HepG2 (cell line): ENCODE results near the gene SAMM50. TPM values are rescaled to one million over a fixed set of nuclear protein-coding genes. Genes with fewer than 3 reads are reported as not detected.

Source experiments
- ATAC-seq: fragments of 200-7000 bp; cut with Tn5 transposase; 3 replicates; pipeline ENCODE4 v1.9.1; 2020; ENCODE audit warnings: mild to moderate bottlenecking, moderate library complexity
- BruUV-seq: library from RNA; stranded (reverse); fragments of 400-500 nt; replicated peaks from 2 replicates; lab custom pipeline; 2021; lab: Mats Ljungman, UMichigan
- CTCF ChIA-PET: fragments of 300-600 bp; formaldehyde crosslinking; extraction: SDS; loops from one replicate; lab custom pipeline; 2021; ENCODE audit warnings: low total read pairs, inconsistent platforms, low intra/inter-chr PET ratio; lab: Yijun Ruan, JAX
- POLR2A ChIA-PET: fragments of 350-600 bp; sonication (Branson Sonifier 250); formaldehyde crosslinking; loops from one replicate; lab custom pipeline; 2020; ENCODE audit warnings: antibody characterized with exemption, inconsistent platforms; lab: Yijun Ruan, JAX
- DNase-seq: peaks from one replicate; pipeline ENCODE4 v3.0.0-alpha.2; 2015; ENCODE audit warnings: low spot score
- FAIRE-seq: peaks from 3 replicates; lab custom pipeline; 2011; peaks lifted over from hg19 to GRCh38; lab: Jason Lieb, UNC
- H2AFZ ChIP-seq: one replicate; pipeline ENCODE4 v1.6.1; 2011; ENCODE audit warnings: low read length, inconsistent platforms
- H3K27ac ChIP-seq: fragments of 300-600 bp; 3 replicates; pipeline ENCODE4 v1.8.0; 2011; ENCODE audit warnings: mixed run types, mild to moderate bottlenecking, mixed read lengths, low read length, inconsistent platforms; ENCODE audit not compliant: insufficient read depth; ENCODE audit errors: extremely low read length
- H3K27me3 ChIP-seq, 2 experiments: fragments of 200-600 bp in 1 of 2; 2 replicates in 1 of 2; 3 replicates in 1 of 2; pipeline versions ENCODE4 v1.6.0 to v1.8.0; 2011; ENCODE audit warnings: low read length in 2 of 2, mild to moderate bottlenecking in 2 of 2, moderate library complexity in 2 of 2, inconsistent platforms in 1 of 2; ENCODE audit not compliant: insufficient read depth in 2 of 2, control insufficient read depth in 1 of 2
- H3K36me3 ChIP-seq, 2 experiments: fragments of 200-600 bp in 1 of 2; replicated peaks in 1 of 2; 2 replicates in 1 of 2; 3 replicates in 1 of 2; pipeline versions ENCODE4 v1.5.1 to v1.8.0; 2011; ENCODE audit warnings: low read length in 2 of 2, inconsistent platforms in 1 of 2; ENCODE audit not compliant: insufficient read depth in 2 of 2, control insufficient read depth in 1 of 2
- H3K4me1 ChIP-seq: 2 replicates; pipeline ENCODE4 v1.5.1; 2012; ENCODE audit warnings: low read length, inconsistent platforms; ENCODE audit not compliant: insufficient read depth
- H3K4me2 ChIP-seq: 2 replicates; pipeline ENCODE4 v1.6.0; 2011; ENCODE audit warnings: low read depth, low read length, inconsistent platforms
- H3K4me3 ChIP-seq, 3 experiments: fragments of 200-600 bp in 1 of 3; sonication (generic), shearing (Covaris generic) in 1 of 3; replicated peaks in 1 of 3; 2 replicates each; pipeline ENCODE4 v1.5.1; 2011 to 2016; ENCODE audit warnings: low read length in 3 of 3, inconsistent platforms in 2 of 3, low read depth in 2 of 3, mild to moderate bottlenecking in 2 of 3, control low read depth in 1 of 3, mixed read lengths in 1 of 3; ENCODE audit not compliant: insufficient read depth in 1 of 3
- H3K79me2 ChIP-seq: one replicate; pipeline ENCODE4 v1.6.1; 2011; ENCODE audit warnings: low read length, inconsistent platforms; ENCODE audit not compliant: insufficient read depth
- H3K9ac ChIP-seq: 2 replicates; pipeline ENCODE4 v1.6.0; 2011; ENCODE audit warnings: mild to moderate bottlenecking, low read depth, low read length, inconsistent platforms; ENCODE audit not compliant: insufficient read depth
- H3K9me3 ChIP-seq: 2 replicates; pipeline ENCODE4 v1.5.1; 2012; ENCODE audit warnings: mild to moderate bottlenecking, low read length
- H4K20me1 ChIP-seq: 2 replicates; pipeline ENCODE4 v1.6.0; 2011; ENCODE audit warnings: inconsistent platforms, mild to moderate bottlenecking, low read length, moderate library complexity; ENCODE audit not compliant: insufficient read depth
- ERF ChIP-seq: IDR thresholded peaks from 2 replicates; pipeline ENCODE4 v1.6.1; 2018; ENCODE audit warnings: missing biosample characterization, missing genetic modification reagents
- ISL2 ChIP-seq: sonication (generic); formaldehyde crosslinking; IDR thresholded peaks from 2 replicates; pipeline ENCODE4 v1.5.0; 2020; ENCODE audit warnings: missing genetic modification reagents
- SMC3 ChIP-seq: IDR thresholded peaks from 2 replicates; pipeline ENCODE4 v1.6.1; 2011; ENCODE audit warnings: low read length, improper control_type of control experiment
- WGBS: methylation state at CpG from one replicate; pipeline ENCODE4 v1.1.6; 2017; ENCODE audit warnings: low lambda C conversion rate; 5-methylcytosine and 5-hydroxymethylcytosine counted together
- in situ Hi-C: cut with HindIII; loops from 2 replicates; pipeline ENCODE4 v1.10.0; 2017; ENCODE audit warnings: low pct_unique_long_range_greater_than_20kb; ENCODE audit not compliant: extremely low pct_ligation_motif_present
- intact Hi-C: fragments of 100-400 bp; cut with micrococcal nuclease; formaldehyde crosslinking; loops from one replicate; pipeline ENCODE4 v1.10.0; 2022; ENCODE audit not compliant: unreplicated experiment
- polyA plus RNA-seq, 8 experiments: library from polyadenylated mRNA; depleted of rRNA in 3 of 8; stranded (reverse) in 7 of 8; unstranded in 1 of 8; fragments of >200 nt; fragmentation: Illumina TruSeq in 4 of 8; extraction: Trizol in 4 of 8; gene quantifications; 2 replicates each; pipeline versions ENCODE4 v1.2.1 to v1.2.3, GENCODE V29; 2011 to 2016; ENCODE audit warnings: low read depth in 4 of 8, missing spikeins in 1 of 8, mixed read lengths in 1 of 8; ENCODE audit not compliant: insufficient read depth in 1 of 8
- total RNA-seq, 5 experiments: library from RNA; depleted of rRNA; stranded (reverse); fragments of >200 nt; fragmentation: Illumina TruSeq; extraction: Trizol; gene quantifications; 2 replicates each; pipeline ENCODE4 v1.2.3, GENCODE V29; 2016; ENCODE audit warnings: low read depth in 1 of 5
- TF ChIP-seq, protein P1 (sequence below): sonication (generic); formaldehyde crosslinking; IDR thresholded peaks from 2 replicates; pipeline ENCODE4 v1.5.0; 2020; ENCODE audit warnings: mild to moderate bottlenecking, missing genetic modification reagents, moderate library complexity

Gene SAMM50
- total and polyA plus RNA-seq, 2 of the 13 experiments (the other 11 are each of a cell fraction or from before 2014, with no cell fraction given) = 34.7 to 63.4 TPM

DNA sequence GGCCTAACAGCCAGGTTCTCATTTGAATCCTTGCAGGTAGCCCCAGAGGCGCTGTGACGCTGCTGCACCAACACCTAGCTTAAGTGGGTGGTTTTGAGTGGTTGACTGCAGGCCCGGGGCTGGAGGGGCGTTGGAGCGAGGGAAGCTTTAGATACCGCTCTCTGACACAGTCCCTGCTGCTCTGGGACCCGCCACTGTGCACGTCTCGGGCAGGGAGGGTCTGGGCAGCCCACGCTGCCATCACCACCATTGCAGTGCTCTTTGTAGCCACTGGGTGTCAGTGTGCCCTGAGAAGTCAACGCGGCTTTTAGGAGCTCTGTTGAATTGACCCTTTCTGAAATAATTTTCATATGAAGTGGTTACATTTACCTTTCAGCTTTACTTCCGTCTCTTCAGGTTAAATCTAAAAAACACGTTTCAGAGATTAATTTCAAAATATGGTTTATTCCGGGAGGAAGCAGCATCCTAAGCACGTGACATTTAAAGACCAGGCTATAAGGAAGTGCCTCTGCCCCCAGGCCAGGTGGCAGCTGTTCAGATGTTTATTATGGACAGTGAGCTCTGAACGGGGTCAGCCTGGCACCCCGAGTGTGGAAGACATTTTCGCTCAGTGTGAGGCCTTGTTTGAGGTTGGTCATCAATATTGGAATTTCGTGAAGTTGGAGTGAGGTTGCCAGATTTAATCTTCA lies 38.0 kb downstream of the SAMM50 start (continued):
- TF ChIP-seq, protein P1, sequence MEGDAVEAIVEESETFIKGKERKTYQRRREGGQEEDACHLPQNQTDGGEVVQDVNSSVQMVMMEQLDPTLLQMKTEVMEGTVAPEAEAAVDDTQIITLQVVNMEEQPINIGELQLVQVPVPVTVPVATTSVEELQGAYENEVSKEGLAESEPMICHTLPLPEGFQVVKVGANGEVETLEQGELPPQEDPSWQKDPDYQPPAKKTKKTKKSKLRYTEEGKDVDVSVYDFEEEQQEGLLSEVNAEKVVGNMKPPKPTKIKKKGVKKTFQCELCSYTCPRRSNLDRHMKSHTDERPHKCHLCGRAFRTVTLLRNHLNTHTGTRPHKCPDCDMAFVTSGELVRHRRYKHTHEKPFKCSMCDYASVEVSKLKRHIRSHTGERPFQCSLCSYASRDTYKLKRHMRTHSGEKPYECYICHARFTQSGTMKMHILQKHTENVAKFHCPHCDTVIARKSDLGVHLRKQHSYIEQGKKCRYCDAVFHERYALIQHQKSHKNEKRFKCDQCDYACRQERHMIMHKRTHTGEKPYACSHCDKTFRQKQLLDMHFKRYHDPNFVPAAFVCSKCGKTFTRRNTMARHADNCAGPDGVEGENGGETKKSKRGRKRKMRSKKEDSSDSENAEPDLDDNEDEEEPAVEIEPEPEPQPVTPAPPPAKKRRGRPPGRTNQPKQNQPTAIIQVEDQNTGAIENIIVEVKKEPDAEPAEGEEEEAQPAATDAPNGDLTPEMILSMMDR = peak; percentile 85
- TF ChIP-seq SMC3 = peak; percentile 65

DNA sequence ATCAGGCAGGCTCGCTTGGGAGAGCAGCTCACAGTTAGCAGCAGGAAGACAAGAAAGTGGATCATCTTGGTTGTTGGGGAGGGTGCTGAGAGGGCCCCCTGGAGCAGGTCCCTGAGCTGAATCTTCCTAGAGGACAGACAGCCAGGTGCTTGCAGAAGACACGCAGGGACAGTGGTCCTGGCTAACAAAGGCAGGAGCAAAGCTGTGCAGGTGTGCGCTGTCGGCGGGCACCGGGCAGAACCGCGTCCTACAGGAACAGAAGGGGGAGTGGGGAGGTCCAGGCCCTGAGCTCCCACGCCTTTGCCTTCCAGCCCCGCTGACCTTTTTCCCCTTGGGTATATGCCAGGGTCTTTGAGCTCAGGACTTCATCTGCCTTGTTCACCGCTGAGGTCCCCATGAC lies 38.8 kb downstream of the SAMM50 start:
- ATAC-seq = no peak
- H3K4me2 ChIP-seq = no peak overlapping the region
- TF ChIP-seq ISL2 (no peak), ERF (CRISPR knock-in tag) (no peak)
- TF ChIP-seq, all 625 proteins: peak for 0
- H3K9ac ChIP-seq = no peak overlapping the region
- no TSS peak for BruUV-seq
- no peak overlapping the region for H2AFZ ChIP-seq
- H4K20me1 ChIP-seq = peaks cover 4% of the 10 kb centered on the region; the same call in 1 of the 2 replicates
- FAIRE-seq (no peak), DNase-seq (no peak)
- H3K9me3 ChIP-seq = no peaks in the 10 kb centered on the region
- no peak overlapping the region for H3K4me3 ChIP-seq
- H3K27ac ChIP-seq = no peak overlapping the region
- in situ Hi-C loops (loop anchor here (5.0 kb wide), 1 partner anchor 633 kb away; no protein-coding TSS in a partner anchor), intact Hi-C loops (no loop called here)
- POLR2A ChIA-PET = no interaction called here
- H3K36me3 ChIP-seq = peaks cover 33 to 86% of the 10 kb centered on the region in 2 experiments
- WGBS = 89% methylated on average over 3 of the region's 11 CpGs
- CTCF ChIA-PET = interaction anchor here (1.7 to 2.2 kb wide), 3 partner anchors 87 to 632 kb away, joined by 8 to 27 read pairs (median 17); no protein-coding TSS in a partner anchor
- peaks cover 7% of the 10 kb centered on the region for H3K4me1 ChIP-seq
- H3K79me2 ChIP-seq = no peaks in the 10 kb centered on the region
- no peaks in the 10 kb centered on the region for H3K27me3 ChIP-seq
